Activated naive CD8-positive, alpha-beta T cell (primary cell): ENCODE results near the gene NXPH2.

Experiments
- H3K27ac Mint-ChIP-seq: one replicate; pipeline ENCODE4 v1.8.0; 2021; ENCODE audit warnings: mixed read lengths
- H3K27me3 Mint-ChIP-seq: one replicate; pipeline ENCODE4 v1.8.0; 2021; ENCODE audit warnings: mixed read lengths
- H3K36me3 Mint-ChIP-seq: one replicate; pipeline ENCODE4 v1.8.0; 2021; ENCODE audit warnings: mixed read lengths
- H3K4me1 Mint-ChIP-seq: one replicate; pipeline ENCODE4 v1.8.0; 2021; ENCODE audit warnings: low read depth, mixed read lengths
- H3K4me3 Mint-ChIP-seq: one replicate; pipeline ENCODE4 v1.8.0; 2021; ENCODE audit warnings: mild to moderate bottlenecking, mixed read lengths
- H3K9me3 Mint-ChIP-seq: one replicate; pipeline ENCODE4 v1.8.0; 2021; ENCODE audit warnings: low read depth, mixed read lengths

Gene NXPH2

DNA sequence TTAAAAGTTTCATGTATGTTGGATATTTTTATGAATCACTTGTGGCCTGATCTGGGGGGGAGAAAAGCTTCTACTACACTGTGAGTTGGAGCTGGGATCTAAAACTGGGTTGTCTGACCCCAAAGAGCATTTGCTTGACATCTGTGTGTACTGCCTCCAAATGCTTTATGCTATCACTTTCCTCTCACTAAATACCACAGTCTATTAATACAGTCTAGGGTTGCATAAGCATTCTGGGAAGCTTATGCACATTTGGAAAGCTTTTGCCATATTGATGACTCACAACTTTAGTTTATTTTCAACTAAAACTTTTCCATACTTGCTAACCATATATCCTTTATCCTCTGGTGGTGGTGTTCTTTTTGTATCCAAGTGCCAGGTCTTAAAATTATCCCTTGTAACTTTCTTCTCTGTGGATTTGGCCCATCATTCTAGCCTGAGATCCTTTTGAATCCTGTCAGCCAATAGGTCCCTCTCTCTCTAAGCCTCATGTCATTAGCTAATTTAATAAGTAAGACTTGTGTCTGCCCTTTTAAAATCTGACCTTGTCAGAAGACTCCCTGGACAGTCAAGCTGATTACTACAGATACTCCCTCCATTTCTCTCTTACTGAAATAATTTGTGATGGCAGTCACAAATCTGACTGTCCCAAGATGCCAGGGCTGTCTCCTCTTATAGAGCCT is 72.7 kb downstream of the NXPH2 start:
- Mint-ChIP-seq H3K27me3 (no peaks in the 10 kb centered on the region), H3K27ac (no peak overlapping the region), H3K36me3 (no peaks in the 10 kb centered on the region), H3K9me3 (no peaks in the 10 kb centered on the region), H3K4me1 (no peaks in the 10 kb centered on the region), H3K4me3 (no peak overlapping the region)

DNA sequence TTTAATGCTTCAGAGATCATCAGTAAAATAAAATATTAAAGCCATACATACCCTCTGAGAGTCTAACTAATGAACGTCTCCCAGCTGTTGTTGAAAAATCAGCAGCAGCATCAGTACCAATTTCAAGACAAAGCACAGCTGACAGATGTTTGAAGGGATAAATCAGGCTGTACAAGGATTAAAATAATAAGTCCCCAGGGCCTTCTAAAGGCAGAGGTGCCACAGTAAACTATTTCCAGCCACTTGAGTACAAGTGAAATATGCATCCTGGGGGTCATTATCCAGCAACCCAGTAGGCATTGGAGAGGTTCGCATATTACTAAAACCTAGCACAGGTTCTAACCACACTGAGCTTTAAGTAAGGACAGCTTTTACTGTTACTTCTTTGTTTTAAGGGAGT is 76.9 kb downstream of the NXPH2 start:
- no peak overlapping the region for H3K4me3 Mint-ChIP-seq
- H3K27me3 Mint-ChIP-seq: no peaks in the 10 kb centered on the region
- no peaks in the 10 kb centered on the region for H3K9me3 Mint-ChIP-seq
- H3K27ac Mint-ChIP-seq: no peak overlapping the region
- H3K4me1 Mint-ChIP-seq: no peaks in the 10 kb centered on the region
- no peaks in the 10 kb centered on the region for H3K36me3 Mint-ChIP-seq

DNA sequence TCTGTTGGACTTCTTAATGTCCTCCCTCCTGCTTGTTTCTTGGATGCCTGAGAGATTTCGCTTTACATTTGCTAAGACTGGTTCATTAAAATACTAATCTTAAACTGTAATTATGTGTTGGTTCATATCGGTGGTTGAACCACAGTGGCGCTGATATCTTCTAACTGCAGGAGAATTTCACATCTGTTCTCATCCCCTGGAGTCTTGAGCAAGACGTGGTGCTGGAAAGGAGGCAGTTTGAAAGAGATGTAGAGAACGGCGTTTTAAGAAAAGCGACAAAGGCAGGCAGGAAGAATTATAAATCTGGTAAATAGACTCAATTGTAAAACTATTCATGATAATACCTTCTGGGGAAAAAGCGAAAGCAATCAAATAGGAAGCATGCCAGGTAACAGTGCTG is 79.5 kb downstream of the NXPH2 start:
- H3K36me3 Mint-ChIP-seq: no peaks in the 10 kb centered on the region
- H3K4me3 Mint-ChIP-seq: no peak overlapping the region
- peaks cover 3% of the 10 kb centered on the region for H3K4me1 Mint-ChIP-seq
- no peak overlapping the region for H3K27ac Mint-ChIP-seq
- no peaks in the 10 kb centered on the region for H3K9me3 Mint-ChIP-seq
- H3K27me3 Mint-ChIP-seq: no peaks in the 10 kb centered on the region

DNA sequence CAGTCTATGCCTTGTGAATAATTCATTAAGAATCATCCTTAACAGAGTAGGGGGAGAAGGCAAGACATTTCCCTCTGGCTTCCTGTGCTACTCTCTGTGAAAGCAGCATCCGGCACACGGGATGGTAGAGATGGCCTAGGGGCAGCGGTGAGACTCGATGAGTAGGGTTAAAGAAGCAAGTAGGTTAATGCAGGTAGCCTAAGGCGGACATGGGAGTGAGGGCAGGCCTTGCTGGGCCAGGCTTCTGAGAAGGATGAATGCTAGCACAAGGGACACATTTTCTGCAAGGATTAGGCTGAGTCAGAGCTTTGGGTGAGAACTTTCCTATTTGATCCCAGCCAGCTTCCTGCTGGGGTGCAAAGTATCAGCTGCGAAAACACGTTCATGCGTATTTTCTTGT is 80.8 kb downstream of the NXPH2 start:
- Mint-ChIP-seq H3K4me3 (no peak overlapping the region), H3K27ac (no peak overlapping the region), H3K36me3 (no peaks in the 10 kb centered on the region), H3K9me3 (no peaks in the 10 kb centered on the region), H3K4me1 (peaks cover 3% of the 10 kb centered on the region), H3K27me3 (no peaks in the 10 kb centered on the region)

DNA sequence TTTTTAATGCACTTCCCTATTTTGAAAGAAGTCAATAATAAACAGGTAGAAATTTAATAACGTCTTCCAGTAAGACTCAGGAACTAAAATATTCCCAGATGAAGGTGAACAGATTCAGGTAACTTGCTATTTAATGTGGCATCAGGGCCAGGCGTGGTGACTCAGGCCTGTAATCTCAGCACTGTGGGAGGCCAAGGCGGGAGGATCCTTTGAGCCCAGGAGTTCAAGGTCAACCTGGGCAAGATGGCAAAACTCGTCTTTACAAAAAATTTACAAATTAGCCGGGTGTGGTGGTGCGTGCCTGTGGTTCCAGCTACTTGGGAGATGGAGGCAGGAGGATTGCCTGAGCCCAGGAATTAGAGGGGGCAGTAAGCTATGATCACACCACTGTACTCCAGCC is 81.8 kb downstream of the NXPH2 start:
- H3K4me1 Mint-ChIP-seq: peaks cover 3% of the 10 kb centered on the region
- no peak overlapping the region for H3K27ac Mint-ChIP-seq
- H3K4me3 Mint-ChIP-seq: no peak overlapping the region
- H3K9me3 Mint-ChIP-seq: no peaks in the 10 kb centered on the region
- H3K36me3 Mint-ChIP-seq: no peaks in the 10 kb centered on the region
- no peaks in the 10 kb centered on the region for H3K27me3 Mint-ChIP-seq

DNA sequence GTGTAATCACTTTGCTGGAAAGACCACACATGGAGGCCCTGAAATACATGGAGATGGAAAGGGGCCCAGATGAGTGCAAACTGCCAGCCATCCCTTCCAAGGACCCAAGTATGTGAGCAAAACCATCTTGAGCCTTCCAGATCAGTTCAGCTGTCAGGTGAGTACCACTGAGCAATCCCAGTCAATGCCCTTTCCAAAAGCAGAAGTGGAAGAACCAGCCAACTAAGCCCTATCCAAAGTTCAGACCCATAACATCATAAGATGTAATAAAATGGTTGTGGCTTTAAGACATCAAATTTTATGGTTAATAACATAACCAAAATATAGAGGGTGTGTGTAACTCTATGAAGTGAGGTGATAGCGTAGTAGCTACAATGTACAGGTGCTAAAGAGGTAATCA is 88.5 kb downstream of the NXPH2 start:
- Mint-ChIP-seq H3K27me3 (no peaks in the 10 kb centered on the region), H3K36me3 (no peaks in the 10 kb centered on the region), H3K9me3 (no peaks in the 10 kb centered on the region), H3K4me1 (peaks cover 32% of the 10 kb centered on the region), H3K4me3 (no peak overlapping the region), H3K27ac (no peak overlapping the region)

DNA sequence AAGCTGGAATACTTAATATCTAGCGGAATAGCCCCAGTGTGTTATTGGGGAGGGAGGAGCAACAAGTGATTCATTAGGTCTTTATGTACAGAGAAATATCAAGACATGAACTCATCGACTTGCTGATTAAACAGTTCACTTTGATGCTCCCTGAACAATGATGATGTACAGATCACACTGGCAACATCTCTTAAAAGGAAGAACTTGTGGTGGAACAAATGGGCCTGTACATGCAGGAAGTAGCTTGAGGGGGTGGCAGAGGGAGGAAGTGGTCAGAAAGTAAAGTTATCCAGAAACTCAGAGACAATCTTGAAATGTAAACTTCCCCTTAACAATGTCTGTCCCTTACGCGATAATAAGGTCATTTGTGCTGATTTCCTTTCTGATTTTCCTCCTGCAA is 90.5 kb downstream of the NXPH2 start:
- H3K4me1 Mint-ChIP-seq: peaks cover 29% of the 10 kb centered on the region
- H3K36me3 Mint-ChIP-seq: no peaks in the 10 kb centered on the region
- no peaks in the 10 kb centered on the region for H3K9me3 Mint-ChIP-seq
- no peaks in the 10 kb centered on the region for H3K27me3 Mint-ChIP-seq
- peak overlapping the region; percentile 17 for H3K4me3 Mint-ChIP-seq
- peak overlapping the region; percentile 64 for H3K27ac Mint-ChIP-seq

DNA sequence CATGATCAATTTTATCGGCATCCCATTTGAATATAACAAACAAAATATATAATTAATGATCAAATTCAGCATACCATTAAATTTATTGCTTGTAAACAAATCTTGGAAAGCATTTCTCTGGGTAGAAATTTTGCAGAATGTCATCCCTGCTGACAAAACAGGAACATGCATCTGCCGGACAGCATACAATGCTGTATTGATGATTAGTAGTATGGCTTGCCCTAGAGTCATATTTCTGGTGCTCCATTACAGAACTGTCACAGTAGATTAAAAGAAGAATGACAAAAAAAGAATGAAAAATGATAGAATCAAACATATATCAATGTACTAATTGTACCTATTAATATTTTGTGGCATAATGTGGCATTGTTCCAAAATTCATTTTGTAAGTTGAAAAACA is 98.0 kb downstream of the NXPH2 start:
- Mint-ChIP-seq H3K27me3 (no peaks in the 10 kb centered on the region), H3K36me3 (no peaks in the 10 kb centered on the region), H3K27ac (no peak overlapping the region), H3K9me3 (no peaks in the 10 kb centered on the region), H3K4me1 (no peaks in the 10 kb centered on the region), H3K4me3 (no peak overlapping the region)

DNA sequence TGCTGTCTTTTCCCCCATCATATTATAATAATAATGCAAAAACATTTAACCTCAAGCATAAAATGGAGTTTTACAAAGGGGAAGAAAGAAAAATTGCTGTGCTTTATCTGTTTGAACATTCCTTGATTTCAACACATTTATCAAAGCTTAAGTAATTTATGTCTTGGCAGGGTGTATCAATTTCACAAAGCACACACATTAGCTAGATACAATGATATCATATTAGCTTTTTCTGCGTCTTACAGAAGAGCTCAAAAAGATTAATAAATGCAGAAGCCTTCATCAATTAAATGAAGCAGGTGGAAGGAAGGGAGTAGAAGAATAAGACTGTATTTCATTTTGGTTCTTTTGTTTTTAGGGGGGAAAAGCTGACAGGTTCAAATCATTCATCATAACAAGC is 103.0 kb downstream of the NXPH2 start:
- no peaks in the 10 kb centered on the region for H3K9me3 Mint-ChIP-seq
- no peaks in the 10 kb centered on the region for H3K36me3 Mint-ChIP-seq
- no peaks in the 10 kb centered on the region for H3K4me1 Mint-ChIP-seq
- no peak overlapping the region for H3K4me3 Mint-ChIP-seq
- no peaks in the 10 kb centered on the region for H3K27me3 Mint-ChIP-seq
- H3K27ac Mint-ChIP-seq: no peak overlapping the region

DNA sequence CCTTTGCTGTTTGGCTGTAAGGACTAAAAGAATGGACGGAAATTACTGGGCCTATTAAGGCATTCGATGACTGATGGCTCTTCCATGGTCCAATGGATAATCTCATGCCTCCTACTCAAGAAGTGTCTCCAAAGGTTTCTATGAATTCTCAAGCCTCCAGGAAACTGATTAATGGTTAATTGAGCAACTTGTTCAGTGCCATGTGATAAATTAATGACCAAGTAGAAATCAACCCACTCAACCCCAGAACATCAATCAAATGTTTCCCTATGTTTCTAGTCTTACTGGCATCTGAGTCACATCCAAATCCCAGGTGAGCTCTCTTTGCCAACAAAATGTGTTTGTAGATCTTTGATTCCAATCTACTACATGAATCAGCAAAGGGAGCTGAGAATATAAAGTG is 103.6 kb downstream of the NXPH2 start:
- Mint-ChIP-seq H3K27me3 (no peaks in the 10 kb centered on the region), H3K9me3 (no peaks in the 10 kb centered on the region), H3K27ac (no peak overlapping the region), H3K36me3 (no peaks in the 10 kb centered on the region), H3K4me3 (no peak overlapping the region), H3K4me1 (no peaks in the 10 kb centered on the region)

DNA sequence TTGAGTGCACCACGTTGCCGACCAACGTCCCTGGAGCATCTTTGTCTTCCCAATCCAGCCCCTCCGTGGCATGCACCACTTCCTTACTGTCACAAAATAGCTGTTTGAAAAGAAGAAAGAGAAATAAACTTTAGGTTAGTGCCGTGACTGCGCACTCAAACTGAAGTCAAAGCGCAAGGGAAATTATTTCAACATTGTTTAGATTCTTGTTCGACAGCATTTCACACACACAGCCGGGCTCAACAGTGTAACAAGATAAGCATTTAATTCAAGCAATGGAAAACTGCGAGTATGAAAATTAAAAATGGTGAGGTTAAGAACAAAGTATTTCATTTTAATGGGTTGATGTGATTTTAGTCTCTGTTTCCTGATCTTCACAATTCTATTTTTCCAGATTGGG is 108.6 kb downstream of the NXPH2 start:
- no peaks in the 10 kb centered on the region for H3K36me3 Mint-ChIP-seq
- no peak overlapping the region for H3K4me3 Mint-ChIP-seq
- H3K9me3 Mint-ChIP-seq: no peaks in the 10 kb centered on the region
- H3K27ac Mint-ChIP-seq: no peak overlapping the region
- no peaks in the 10 kb centered on the region for H3K27me3 Mint-ChIP-seq
- no peaks in the 10 kb centered on the region for H3K4me1 Mint-ChIP-seq

DNA sequence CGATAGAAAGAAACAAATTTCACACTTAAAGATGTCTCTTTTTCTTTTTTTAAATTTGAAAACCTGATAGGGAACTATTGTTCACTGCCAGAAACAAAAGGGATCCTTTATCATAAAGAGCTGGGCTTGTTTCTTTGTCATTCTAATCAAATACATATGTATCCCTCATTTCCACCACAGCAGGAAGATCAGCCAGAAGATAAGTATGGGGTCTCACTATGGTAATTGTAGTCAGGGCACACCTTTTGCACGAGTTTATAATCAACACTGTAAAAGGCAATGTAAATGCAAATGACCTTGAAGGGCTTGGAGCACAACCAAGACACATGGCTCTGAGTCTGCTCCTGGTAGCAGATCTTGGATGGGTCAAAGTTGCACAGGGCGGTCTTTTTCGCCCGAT is 109.5 kb downstream of the NXPH2 start:
- no peaks in the 10 kb centered on the region for H3K27me3 Mint-ChIP-seq
- no peak overlapping the region for H3K27ac Mint-ChIP-seq
- no peak overlapping the region for H3K4me3 Mint-ChIP-seq
- no peaks in the 10 kb centered on the region for H3K9me3 Mint-ChIP-seq
- H3K4me1 Mint-ChIP-seq: no peaks in the 10 kb centered on the region
- no peaks in the 10 kb centered on the region for H3K36me3 Mint-ChIP-seq

DNA sequence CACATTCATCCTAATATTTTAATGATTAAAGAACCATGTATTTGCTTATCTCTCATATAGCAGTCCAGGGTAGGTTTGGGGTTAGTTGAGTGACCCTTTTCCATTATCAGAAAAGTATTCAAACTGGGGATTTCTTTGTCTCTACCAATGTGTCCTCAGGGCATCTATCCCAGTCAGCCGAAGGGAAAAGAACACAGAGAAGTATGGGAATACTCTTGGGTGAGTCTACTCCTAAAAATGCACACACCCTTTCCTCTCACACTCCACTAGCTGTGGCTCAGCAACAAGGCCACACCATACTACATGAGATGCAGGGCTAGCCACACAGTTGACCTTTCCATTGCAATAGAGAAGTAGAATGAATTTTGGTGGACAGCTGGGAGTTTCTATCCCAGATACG is 114.3 kb downstream of the NXPH2 start:
- no peaks in the 10 kb centered on the region for H3K36me3 Mint-ChIP-seq
- no peak overlapping the region for H3K4me3 Mint-ChIP-seq
- H3K4me1 Mint-ChIP-seq: no peaks in the 10 kb centered on the region
- H3K9me3 Mint-ChIP-seq: no peaks in the 10 kb centered on the region
- peaks cover 1% of the 10 kb centered on the region for H3K27me3 Mint-ChIP-seq
- H3K27ac Mint-ChIP-seq: no peak overlapping the region

DNA sequence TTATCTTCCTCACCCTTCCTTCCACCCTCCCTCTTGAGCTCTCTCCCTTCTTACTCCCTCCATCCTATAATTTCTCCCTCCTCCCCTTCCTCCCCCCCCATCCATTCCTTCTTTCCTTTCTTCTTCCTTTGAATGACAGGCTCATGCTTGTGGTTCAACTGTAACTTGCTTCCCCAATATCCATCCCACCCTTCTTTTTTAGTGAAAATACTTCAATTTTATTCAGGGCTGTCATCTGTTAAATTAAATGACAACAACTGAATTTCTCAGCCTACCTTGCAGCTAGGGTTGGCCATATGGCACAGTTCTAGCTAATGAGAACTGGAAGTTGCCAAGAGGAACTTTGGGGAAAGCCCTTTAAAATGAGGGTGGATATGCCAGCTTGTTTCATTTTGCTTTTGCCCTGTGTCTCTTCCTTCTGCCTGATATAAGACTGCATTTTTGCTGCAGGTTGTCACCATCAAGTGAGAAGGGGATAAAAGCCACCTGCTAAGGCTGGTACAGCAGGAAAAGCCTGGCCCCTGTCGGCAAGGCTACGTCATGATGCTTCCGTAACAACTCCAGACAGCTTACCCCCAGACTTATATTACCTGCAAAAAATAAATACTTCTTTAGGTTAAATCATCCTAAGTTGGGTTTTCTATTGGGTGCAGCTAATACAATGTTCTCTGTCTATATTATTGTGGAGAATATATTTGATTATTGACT is 121.8 kb downstream of the NXPH2 start:
- Mint-ChIP-seq H3K4me1 (no peaks in the 10 kb centered on the region), H3K27ac (no peak overlapping the region), H3K36me3 (no peaks in the 10 kb centered on the region), H3K27me3 (no peaks in the 10 kb centered on the region), H3K4me3 (no peak overlapping the region), H3K9me3 (no peaks in the 10 kb centered on the region)

DNA sequence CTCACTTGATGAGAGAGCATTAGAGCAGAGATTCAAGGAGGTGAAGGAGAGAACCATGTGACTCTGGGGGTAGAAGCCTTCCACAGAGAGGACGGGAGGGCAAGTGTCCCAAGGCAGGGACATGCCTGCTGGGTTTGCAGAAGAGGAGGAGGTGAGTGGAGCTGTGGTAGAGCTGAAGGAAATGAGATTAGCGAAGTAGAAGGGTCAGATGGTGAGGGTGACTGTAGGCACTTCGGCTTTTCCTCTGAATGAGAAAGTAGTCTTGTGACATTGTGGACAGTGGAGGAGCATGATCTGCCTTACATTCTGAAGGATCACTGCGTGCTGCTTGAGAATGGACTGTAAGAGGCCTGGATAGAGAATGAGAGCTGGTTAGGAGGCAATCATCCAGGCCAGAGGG is 126.0 kb downstream of the NXPH2 start:
- Mint-ChIP-seq H3K4me3 (no peak overlapping the region), H3K4me1 (no peaks in the 10 kb centered on the region), H3K36me3 (no peaks in the 10 kb centered on the region), H3K27me3 (peaks cover 1% of the 10 kb centered on the region), H3K27ac (no peak overlapping the region), H3K9me3 (no peaks in the 10 kb centered on the region)

DNA sequence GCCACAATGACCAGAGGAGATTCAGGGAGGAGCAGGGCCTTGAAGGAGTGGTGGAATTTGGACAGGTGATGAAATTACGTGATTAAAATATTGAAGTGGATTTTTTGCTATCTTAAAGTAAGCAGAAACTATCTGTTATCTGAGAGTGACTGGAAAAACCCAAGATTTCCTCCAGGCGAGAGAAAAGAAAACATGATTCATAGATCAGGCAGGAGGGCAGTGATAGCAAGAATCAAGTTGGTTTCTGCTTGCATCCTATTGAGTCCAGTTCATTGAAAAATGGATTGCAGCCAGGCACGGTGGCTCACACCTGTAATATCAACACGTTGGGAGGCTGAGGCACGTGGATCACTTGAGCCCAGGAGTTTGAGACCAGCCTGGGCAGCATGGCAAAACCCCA is 127.8 kb downstream of the NXPH2 start:
- no peak overlapping the region for H3K27ac Mint-ChIP-seq
- no peaks in the 10 kb centered on the region for H3K36me3 Mint-ChIP-seq
- H3K4me3 Mint-ChIP-seq: no peak overlapping the region
- no peaks in the 10 kb centered on the region for H3K9me3 Mint-ChIP-seq
- H3K4me1 Mint-ChIP-seq: no peaks in the 10 kb centered on the region
- peaks cover 1% of the 10 kb centered on the region for H3K27me3 Mint-ChIP-seq
